Muscle of leg (tissue), 11 donors: ENCODE measurements around the gene FARP1. TPM values are rescaled to one million over a fixed set of nuclear protein-coding genes. Genes with fewer than 3 reads are reported as not detected.

Source experiments
- DNase-seq: peaks from one replicate; pipeline ENCODE4 v3.0.0; 2013
- H3K27ac ChIP-seq: one replicate; pipeline ENCODE4 v1.5.1; 2013; ENCODE audit warnings: mild to moderate bottlenecking, low read length, control low read depth
- H3K27me3 ChIP-seq: one replicate; pipeline ENCODE4 v1.6.1; 2013; ENCODE audit warnings: low read length; ENCODE audit not compliant: control insufficient read depth, insufficient read depth
- H3K36me3 ChIP-seq: one replicate; pipeline ENCODE4 v1.6.1; 2013; ENCODE audit warnings: low read length; ENCODE audit not compliant: control insufficient read depth, insufficient read depth
- H3K4me1 ChIP-seq: one replicate; pipeline ENCODE4 v1.6.1; 2013; ENCODE audit warnings: low read length; ENCODE audit not compliant: control insufficient read depth, insufficient read depth
- H3K4me3 ChIP-seq: one replicate; pipeline ENCODE4 v1.5.1; 2013; ENCODE audit warnings: low read length, control low read depth
- H3K9me3 ChIP-seq: replicated peaks from 2 replicates; pipeline ENCODE4 v1.6.1; 2013; ENCODE audit warnings: low read depth, low read length; ENCODE audit not compliant: control insufficient read depth
- WGBS: methylation state at CpG from one replicate; pipeline ENCODE4 v1.1.5; 2013; ENCODE audit warnings: missing lambda C conversion rate; ENCODE audit not compliant: insufficient coverage; 5-methylcytosine and 5-hydroxymethylcytosine counted together
- polyA plus RNA-seq, 8 donors: library from polyadenylated mRNA; unstranded; fragments of 120-200 nt; gene quantifications; one replicate each; pipeline versions ENCODE4 v1.2.1 to v1.2.3, GENCODE V29; 2013; ENCODE audit warnings: inconsistent platforms in 1 of 8, low replicate concordance in 1 of 8; ENCODE audit not compliant: insufficient read length in 8 of 8, insufficient read depth in 1 of 8
- total RNA-seq: library from RNA; stranded (reverse); fragments of 120-200 nt; gene quantifications from one replicate; pipeline ENCODE4 v1.2.4, GENCODE V29; 2013

The FARP1 gene
- total and polyA plus RNA-seq, 9 donors, result 37.8 to 90.7 (median 74.3) TPM

GRCh38 chr13:98419786-98420553 lies 277.1 kb downstream of the FARP1 start:
- WGBS, result 91% methylated on average over 11 of the region's 14 CpGs
- Histone ChIP-seq H3K4me3 (no peak overlapping the region), H3K36me3 (peaks cover 23% of the 10 kb centered on the region), H3K4me1 (no peaks in the 10 kb centered on the region), H3K9me3 (no peaks in the 10 kb centered on the region), H3K27me3 (no peaks in the 10 kb centered on the region), H3K27ac (no peak overlapping the region)
- DNase-seq, result no peak

- Histone ChIP-seq H3K9me3 (no peaks in the 10 kb centered on the region), H3K4me3 (no peak overlapping the region), H3K27me3 (no peaks in the 10 kb centered on the region), H3K4me1 (no peaks in the 10 kb centered on the region), H3K27ac (no peak overlapping the region), H3K36me3 (peaks cover 16% of the 10 kb centered on the region)
- no peak for DNase-seq
- 75% methylated on average over 2 of the region's 6 CpGs for WGBS
These were observed 277.8 kb downstream of the FARP1 start for GRCh38 chr13:98420554-98421175.

- peaks cover 18% of the 10 kb centered on the region for H3K36me3 ChIP-seq
- H3K4me3 ChIP-seq, result no peak overlapping the region
- DNase-seq, result no peak
- H3K27me3 ChIP-seq, result no peaks in the 10 kb centered on the region
- WGBS, result 93% methylated on average over 9 of the region's 9 CpGs
- H3K4me1 ChIP-seq, result no peaks in the 10 kb centered on the region
- H3K9me3 ChIP-seq, result no peaks in the 10 kb centered on the region
- no peak overlapping the region for H3K27ac ChIP-seq
These were observed 279.2 kb downstream of the FARP1 start for GRCh38 chr13:98422046-98422445.

GRCh38 chr13:98423417-98423816 lies 280.5 kb downstream of the FARP1 start:
- 90% methylated on average over 4 of the region's 7 CpGs for WGBS
- H3K9me3 ChIP-seq, result no peaks in the 10 kb centered on the region

DNA sequence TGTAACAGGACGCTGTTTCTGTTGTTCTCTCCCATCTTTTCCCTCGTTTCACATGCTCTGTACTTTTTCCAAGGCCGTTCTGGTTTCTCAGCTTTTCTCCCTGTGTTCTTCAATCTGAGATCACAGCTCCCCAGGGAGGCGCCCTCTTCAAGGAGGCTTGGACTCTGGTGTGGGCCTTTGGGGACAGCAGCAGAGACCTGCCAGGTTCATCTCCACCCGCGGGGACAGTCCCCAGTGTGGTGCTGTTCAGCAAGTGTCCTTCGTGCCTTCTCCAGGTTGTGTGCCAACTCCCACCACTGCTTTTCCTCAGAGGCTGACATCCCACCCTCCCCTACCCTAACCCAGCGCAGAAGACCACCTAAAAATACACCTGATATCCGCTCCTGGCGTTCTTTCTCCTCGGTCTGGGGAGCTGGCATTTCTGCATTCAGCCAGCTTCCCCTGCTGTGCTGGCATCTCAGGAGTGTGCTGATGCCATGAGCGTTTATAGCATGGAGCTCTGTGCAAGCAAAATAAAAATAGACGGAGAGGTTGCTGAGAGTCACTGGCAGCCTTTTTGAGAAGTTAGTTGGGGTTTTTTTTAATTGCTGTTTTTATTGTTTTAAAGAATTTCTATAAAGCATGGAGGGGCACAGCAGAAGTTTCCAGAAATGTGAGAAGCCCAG lies 284.6 kb downstream of the FARP1 start:
- Histone ChIP-seq H3K4me1 (peaks cover 9% of the 10 kb centered on the region), H3K36me3 (peaks cover 30% of the 10 kb centered on the region), H3K27ac (peak overlapping the region; percentile 7), H3K9me3 (no peaks in the 10 kb centered on the region), H3K27me3 (no peaks in the 10 kb centered on the region), H3K4me3 (no peak overlapping the region)
- WGBS, result 71% methylated on average over 11 of the region's 13 CpGs
- no peak for DNase-seq

More at GRCh38 chr13:98423417-98423816, 280.5 kb downstream of the FARP1 start:
- H3K36me3 ChIP-seq, result peaks cover 21% of the 10 kb centered on the region
- H3K27ac ChIP-seq, result no peak overlapping the region
- H3K4me1 ChIP-seq, result peaks cover 6% of the 10 kb centered on the region
- no peak for DNase-seq
- no peak overlapping the region for H3K4me3 ChIP-seq
- no peaks in the 10 kb centered on the region for H3K27me3 ChIP-seq

DNA sequence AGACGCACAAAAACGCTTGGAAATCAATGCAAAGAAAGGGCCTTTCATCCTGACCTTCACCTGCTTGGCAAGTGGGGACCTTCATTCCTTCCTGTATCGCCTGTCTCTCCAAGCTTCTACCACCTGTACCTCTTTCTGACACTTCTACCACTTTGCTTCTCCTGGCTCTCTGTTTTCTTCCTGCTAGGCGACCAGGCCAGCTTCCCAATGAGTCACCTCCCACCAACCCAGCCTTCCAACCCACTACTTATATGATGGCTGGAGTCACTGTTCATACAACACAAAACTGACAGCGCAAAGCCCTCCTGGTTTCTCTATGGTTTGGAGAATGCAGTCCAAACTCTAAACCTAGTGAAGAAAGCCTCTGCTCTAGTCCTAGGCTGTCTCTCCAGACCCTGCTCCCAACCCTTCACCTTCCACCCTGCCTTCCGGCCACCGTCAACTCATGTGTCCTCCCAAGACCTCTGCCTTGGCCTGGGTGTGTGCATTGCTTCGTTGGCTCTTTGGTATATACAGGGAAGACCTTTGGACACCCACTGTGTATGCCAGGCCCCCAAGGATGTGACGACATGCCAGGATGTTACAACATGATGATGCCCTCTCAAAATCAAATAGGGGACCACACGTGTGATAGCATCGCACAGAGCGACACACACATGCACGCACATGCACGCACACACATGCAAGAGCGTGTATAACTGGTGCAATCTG lies 285.5 kb downstream of the FARP1 start:
- Histone ChIP-seq H3K36me3 (peaks cover 33% of the 10 kb centered on the region), H3K9me3 (no peaks in the 10 kb centered on the region), H3K27ac (no peak overlapping the region), H3K27me3 (no peaks in the 10 kb centered on the region), H3K4me1 (peaks cover 9% of the 10 kb centered on the region), H3K4me3 (no peak overlapping the region)
- WGBS, result 96% methylated on average over 10 of the region's 15 CpGs
- no peak for DNase-seq

DNA sequence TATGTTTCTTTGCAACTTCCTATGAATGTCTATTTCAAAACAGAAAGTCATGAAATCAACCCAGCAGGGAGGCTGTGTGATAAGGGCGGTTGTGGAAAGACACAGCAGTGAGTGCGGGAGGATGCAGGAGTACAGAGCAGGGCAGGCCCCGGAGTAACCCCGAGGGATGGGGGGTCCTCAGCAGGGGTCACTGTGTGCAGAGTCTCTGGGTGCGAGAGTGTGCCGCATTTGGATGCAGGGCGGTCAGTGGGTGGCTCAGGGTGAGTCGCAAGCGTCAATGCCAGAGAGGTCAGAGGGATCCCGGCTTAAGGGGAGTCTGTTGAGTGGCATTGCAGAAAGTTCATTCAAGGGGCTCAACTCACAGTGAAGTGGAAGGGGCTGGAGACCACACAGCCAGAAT lies 286.2 kb downstream of the FARP1 start:
- H3K4me3 ChIP-seq, result no peak overlapping the region
- H3K36me3 ChIP-seq, result peaks cover 33% of the 10 kb centered on the region
- H3K27me3 ChIP-seq, result no peaks in the 10 kb centered on the region
- H3K4me1 ChIP-seq, result peaks cover 9% of the 10 kb centered on the region
- H3K9me3 ChIP-seq, result no peaks in the 10 kb centered on the region
- no peak overlapping the region for H3K27ac ChIP-seq
- WGBS, result 80% methylated on average over 10 of the region's 10 CpGs
- no peak for DNase-seq

GRCh38 chr13:98429531-98429930 lies 286.6 kb downstream of the FARP1 start:
- Histone ChIP-seq H3K36me3 (peaks cover 33% of the 10 kb centered on the region), H3K4me3 (no peak overlapping the region), H3K4me1 (peaks cover 9% of the 10 kb centered on the region), H3K27ac (no peak overlapping the region), H3K27me3 (no peaks in the 10 kb centered on the region), H3K9me3 (no peaks in the 10 kb centered on the region)
- WGBS, result 89% methylated on average over 3 of the region's 7 CpGs
- no peak for DNase-seq

- no peak overlapping the region for H3K27ac ChIP-seq
- H3K9me3 ChIP-seq, result no peaks in the 10 kb centered on the region
- H3K36me3 ChIP-seq, result peaks cover 33% of the 10 kb centered on the region
- H3K27me3 ChIP-seq, result no peaks in the 10 kb centered on the region
- H3K4me3 ChIP-seq, result no peak overlapping the region
- 82% methylated on average over 7 of the region's 11 CpGs for WGBS
- H3K4me1 ChIP-seq, result peaks cover 9% of the 10 kb centered on the region
- DNase-seq, result no peak
These were observed 287.3 kb downstream of the FARP1 start for GRCh38 chr13:98429977-98430736.
